Ishikawa (cell line): ENCODE measurements around the gene SLC37A1.

ENCODE experiments used
- CEBPB ChIP-seq: IDR thresholded peaks from 2 replicates; pipeline ENCODE4 v1.6.1; 2012
- CREB1 ChIP-seq: IDR thresholded peaks from 2 replicates; pipeline ENCODE4 v1.6.1; 2012; ENCODE audit warnings: low read depth
- EP300 ChIP-seq: IDR thresholded peaks from 2 replicates; pipeline ENCODE4 v1.6.1; 2012; ENCODE audit warnings: borderline replicate concordance
- FOXM1 ChIP-seq: IDR thresholded peaks from 2 replicates; pipeline ENCODE4 v1.6.1; 2012; ENCODE audit warnings: low read depth, borderline replicate concordance
- MAX ChIP-seq: IDR thresholded peaks from 2 replicates; pipeline ENCODE4 v1.6.1; 2012
- NFIC ChIP-seq: IDR thresholded peaks from 2 replicates; pipeline ENCODE4 v1.6.1; 2012
- RAD21 ChIP-seq: IDR thresholded peaks from 2 replicates; pipeline ENCODE4 v1.6.1; 2012; ENCODE audit warnings: low read depth
- REST ChIP-seq: IDR thresholded peaks from 2 replicates; pipeline ENCODE4 v1.6.1; 2012; ENCODE audit warnings: low read depth, mild to moderate bottlenecking
- TEAD4 ChIP-seq: IDR thresholded peaks from 2 replicates; pipeline ENCODE4 v1.6.1; 2012
- YY1 ChIP-seq: IDR thresholded peaks from 2 replicates; pipeline ENCODE4 v1.6.1; 2012; ENCODE audit warnings: low read depth
- TF ChIP-seq, protein P1 (sequence below): IDR thresholded peaks from 2 replicates; pipeline ENCODE4 v1.6.1; 2012

- TF ChIP-seq NFIC: no peak
- TF ChIP-seq CEBPB: no peak
- TF ChIP-seq, protein P1, sequence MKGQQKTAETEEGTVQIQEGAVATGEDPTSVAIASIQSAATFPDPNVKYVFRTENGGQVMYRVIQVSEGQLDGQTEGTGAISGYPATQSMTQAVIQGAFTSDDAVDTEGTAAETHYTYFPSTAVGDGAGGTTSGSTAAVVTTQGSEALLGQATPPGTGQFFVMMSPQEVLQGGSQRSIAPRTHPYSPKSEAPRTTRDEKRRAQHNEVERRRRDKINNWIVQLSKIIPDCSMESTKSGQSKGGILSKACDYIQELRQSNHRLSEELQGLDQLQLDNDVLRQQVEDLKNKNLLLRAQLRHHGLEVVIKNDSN: no peak
- no peak for TF ChIP-seq REST
- TF ChIP-seq MAX: no peak
- no peak for TF ChIP-seq YY1
- no peak for TF ChIP-seq EP300
- no peak for TF ChIP-seq FOXM1
- TF ChIP-seq CREB1: no peak
- TF ChIP-seq TEAD4: no peak
- TF ChIP-seq RAD21: no peak
Measured at GRCh38 chr21:42629933-42630589, 116.4 kb downstream of the SLC37A1 start.
